ENCODE measurements around the gene DENND4C.
A peak's percentile ranks its signal among the peaks of the same experiment; 100 is the strongest.
"Not testable (repeated sequence)": the region's sequence is repeated elsewhere in the genome, so short reads cannot be mapped to it uniquely, and the experiment has no call there.

DENND4C gene

DNA sequence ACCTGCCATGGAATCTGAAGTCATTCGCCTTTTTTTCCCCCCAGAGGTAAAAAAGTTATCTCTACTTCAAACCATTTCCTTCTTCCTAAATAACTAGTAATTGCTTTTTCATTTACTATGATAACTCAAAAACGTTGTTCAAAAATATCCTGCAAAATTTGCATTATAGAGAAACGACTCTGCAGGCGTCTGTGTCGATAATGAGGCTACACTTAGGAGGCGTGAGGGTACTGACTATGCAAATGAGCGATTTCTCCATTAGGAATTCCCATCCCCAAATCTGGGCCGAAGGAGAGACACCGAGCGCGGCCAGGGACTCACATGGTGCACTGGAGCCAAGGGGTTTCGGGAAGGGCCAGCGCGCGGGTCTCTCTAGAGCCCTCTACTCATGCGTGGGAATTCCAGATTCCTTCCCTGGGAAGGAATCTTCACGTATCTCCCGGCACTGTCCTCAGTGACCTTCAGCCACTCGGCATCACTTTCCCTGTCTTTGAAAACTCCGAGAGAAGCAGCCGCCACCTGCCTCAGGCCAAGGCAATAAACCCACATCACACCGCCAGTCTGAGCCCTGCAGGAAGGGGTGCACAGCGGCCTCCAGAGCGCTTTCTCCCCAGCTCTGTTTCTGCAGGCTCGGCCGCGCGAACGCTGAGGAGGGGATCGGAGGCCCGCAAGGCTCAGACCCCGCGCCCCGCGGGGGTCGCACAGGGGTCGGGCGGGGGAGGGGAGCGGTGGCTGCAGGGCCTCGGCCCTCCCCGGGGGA, 718 bp upstream of the DENND4C start:
- peak in 4 of 5 donors; percentile 42 to 69 (median 58) for DNase-seq

DNA sequence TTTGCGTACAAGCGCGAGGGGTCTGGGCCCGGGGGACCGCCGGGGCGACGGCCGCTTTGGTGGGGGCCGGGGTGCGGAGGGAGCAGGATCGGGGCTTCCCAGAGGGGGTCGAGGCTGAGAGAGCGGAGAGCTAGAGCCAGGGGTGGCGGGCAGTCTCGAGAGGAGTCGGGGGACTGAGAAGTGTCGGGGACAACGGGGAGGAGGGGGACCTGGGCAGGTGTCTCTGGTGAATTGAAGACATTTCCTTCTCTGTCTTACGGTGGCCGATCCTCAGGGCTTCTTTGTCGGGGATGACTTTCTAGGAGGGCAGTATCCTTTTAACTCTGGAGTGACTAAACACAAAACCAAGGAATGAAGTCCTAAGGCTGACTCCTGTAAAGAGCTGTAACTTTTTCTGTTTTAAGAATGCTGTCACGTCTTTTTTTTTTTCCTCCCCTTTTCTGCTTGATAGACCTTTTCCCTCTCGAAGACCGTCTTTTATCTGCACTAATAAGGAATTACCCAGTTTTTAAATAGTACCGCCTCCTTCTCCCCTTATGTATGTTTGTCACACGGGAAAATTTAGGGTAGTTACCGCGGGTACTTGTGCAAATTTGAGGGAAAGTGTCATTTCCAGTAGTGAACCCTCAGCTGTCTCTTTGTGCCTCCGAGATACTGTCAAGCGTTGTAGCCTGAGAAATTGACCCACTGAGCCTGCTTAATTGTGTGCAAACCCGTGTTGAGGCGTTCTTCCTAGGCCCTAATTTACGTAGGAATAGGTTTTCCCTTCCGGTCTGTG, 822 bp downstream of the DENND4C start:
- DNase-seq = peak in 2 of 5 donors; percentile 8 to 18

GRCh38 chr9:19231904-19232822, 1.7 kb downstream of the DENND4C start:
- DNase-seq = peak in 1 of 5 donors; percentile 5

DNA sequence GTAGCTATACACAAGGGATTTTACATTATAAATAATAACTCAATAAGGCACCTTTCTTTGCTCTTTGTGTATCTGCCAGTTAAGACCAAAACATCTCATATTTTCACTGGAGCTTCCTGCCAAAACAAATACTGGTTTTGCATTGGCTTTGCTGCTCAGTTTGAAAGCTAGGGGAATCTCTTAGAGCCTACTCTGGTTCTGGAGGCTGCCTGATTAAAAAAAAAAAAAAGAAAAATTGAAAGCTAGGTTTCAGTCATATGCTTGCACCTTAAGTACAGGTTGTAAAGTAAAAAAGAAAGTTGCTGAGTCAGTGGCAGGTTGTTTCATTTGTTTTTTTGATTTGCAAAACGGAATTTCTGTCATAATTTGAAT, 2.3 kb downstream of the DENND4C start:
- peak in 1 of 5 donors; percentile 54 for DNase-seq

- DNase-seq = no peak
Observed at GRCh38 chr9:19233344-19233743, 2.9 kb downstream of the DENND4C start.

GRCh38 chr9:19239955-19240354, 9.5 kb downstream of the DENND4C start:
- no peak for DNase-seq

- no peak for DNase-seq
Observed at GRCh38 chr9:19241728-19242127, 11.2 kb downstream of the DENND4C start.

GRCh38 chr9:19243366-19244033, 13.0 kb downstream of the DENND4C start:
- no peak for DNase-seq

DNA sequence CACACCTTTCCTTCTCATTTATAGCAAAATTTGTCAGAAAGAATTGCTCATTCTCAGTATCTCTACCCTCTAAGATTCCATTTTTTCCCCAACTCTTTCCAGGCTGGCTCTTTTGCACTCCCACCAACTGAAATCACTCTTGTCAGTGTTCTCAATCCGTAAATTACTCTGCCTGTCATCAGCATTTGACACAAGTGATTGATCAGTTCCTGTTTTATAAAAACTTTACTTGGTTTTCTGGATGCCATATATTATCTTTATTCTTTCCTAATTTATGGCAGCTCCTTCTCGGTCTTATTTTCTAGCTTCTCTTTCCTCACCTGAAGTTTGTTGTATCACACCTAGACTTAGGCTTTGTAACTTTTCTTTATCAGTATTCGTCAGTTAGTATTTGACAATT, 16.4 kb downstream of the DENND4C start:
- DNase-seq = no peak

DNA sequence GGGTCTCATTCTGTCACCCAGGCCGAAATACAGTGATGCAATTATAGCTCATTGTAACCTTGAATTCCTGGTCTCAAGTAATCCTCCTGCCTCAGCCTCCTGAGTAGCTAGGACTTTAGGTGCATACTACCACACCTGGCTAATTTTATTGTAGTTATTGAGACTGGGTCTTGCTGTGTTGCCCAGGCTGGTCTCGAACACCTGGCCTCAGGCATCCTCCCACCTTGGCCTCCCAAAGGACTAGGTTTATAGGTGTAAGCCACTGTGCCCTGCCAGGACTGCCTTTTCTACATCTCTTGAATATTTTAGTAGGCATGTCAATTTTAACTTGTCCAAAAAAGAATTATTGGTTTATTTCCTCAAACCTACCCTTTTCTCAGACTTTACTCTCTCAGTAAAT, 16.9 kb downstream of the DENND4C start:
- no peak for DNase-seq

- DNase-seq = not testable (repeated sequence)
Observed at GRCh38 chr9:19250346-19250745, 19.9 kb downstream of the DENND4C start.

GRCh38 chr9:19251203-19251602, 20.7 kb downstream of the DENND4C start:
- not testable (repeated sequence) for DNase-seq

GRCh38 chr9:19251622-19252021, 21.1 kb downstream of the DENND4C start:
- DNase-seq = not testable (repeated sequence)

GRCh38 chr9:19252174-19252884, 21.8 kb downstream of the DENND4C start:
- DNase-seq = no peak

DNA sequence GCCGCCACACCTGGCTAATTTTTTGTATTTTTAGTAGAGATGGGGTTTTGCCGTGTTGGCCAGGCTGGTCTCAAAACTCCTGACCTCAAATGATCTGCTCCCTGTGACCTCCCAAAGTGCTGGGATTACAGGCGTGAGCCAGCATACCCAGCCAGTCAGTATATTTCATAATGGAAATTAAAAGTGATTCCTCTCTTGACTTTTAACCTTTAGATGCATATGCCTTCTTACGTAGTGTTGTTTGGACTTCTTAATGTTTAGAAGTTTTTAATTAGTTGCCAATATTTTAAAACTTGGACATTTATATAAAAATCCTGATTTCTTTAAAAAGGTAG, 22.4 kb downstream of the DENND4C start:
- no peak for DNase-seq

DNA sequence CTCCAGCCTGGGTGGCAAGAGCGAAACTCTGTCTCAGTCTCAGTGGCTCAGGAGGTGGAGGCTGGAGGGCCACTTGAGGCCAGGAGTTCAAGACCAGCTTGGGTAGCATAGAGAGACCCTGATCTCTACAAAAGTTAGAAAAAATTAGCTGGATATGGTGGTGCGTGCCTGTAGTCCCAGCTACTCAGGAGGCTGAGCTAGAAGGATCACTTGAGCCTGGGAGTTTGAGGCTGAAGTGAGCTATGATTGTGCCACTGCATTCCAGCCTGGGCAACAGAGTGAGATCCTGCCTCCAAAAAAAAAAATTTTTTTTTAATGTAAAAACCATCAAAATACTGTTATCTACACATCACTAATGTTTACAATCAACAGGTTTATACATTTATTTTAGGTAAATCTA, 24.6 kb downstream of the DENND4C start:
- no peak for DNase-seq

DNA sequence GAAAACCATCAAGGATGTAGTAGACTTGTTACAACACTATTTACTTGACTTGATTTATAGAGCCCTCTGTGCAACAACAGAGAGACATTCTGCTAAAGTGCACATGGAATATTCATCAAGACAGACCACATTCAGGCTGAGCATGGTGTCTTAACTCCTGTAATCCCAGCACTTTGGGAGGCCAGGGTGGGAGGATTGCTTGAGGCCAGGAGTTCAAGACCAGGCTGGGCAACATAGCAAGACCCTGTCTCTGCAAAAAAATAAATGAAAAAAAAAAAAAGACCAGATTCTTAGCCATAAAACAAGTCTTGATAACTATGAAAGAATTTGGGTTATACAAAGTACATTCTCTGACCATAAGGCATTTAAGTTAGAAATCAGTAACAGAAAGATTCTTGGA, 25.3 kb downstream of the DENND4C start:
- no peak for DNase-seq

- DNase-seq = not testable (repeated sequence)
Observed at GRCh38 chr9:19259665-19260255, 29.3 kb downstream of the DENND4C start.

- not testable (repeated sequence) for DNase-seq
Observed at GRCh38 chr9:19265602-19266001, 35.1 kb downstream of the DENND4C start.

DNA sequence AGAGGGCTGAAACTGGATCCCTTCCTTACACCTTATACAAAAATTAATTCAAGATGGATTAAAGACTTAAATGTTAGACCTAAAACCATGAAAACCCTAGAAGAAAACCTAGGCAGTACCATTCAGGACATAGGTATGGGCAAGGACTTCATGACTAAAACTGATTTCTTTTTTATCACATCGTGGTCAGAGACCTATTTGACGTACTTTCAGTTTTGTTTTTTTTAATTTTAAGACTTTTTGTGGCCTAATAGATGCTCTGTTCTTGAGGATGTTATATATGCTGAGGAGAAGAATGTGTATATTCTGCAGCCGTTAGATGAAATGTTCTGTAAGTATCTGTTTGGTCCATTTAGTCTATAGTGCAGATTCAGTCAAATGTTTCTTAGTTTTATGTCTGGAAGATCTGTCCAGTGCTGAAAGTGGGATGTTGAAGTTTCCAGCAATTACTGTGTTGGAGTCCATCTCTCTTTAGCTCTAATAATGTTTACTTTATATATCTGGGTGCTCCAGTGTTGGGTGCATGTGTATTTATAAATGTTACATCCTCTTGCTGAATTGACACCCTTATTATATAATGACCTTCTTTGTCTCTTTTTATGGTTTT, 36.4 kb downstream of the DENND4C start:
- DNase-seq = peak in 1 of 5 donors; percentile 27

GRCh38 chr9:19269582-19269981, 39.1 kb downstream of the DENND4C start:
- no peak for DNase-seq

Data from T-helper 1 cell (primary cell).